Measurements from ENCODE around the gene PABPC3. TPM values are rescaled to one million over a fixed set of nuclear protein-coding genes. Genes with fewer than 3 reads are reported as not detected.

The PABPC3 gene
- total RNA-seq, 1 donor = under 0.01 TPM

GRCh38 chr13:25059166-25059565, 36.8 kb upstream of the PABPC3 start:
- no peaks in the 10 kb centered on the region for H3K27me3 ChIP-seq (ENCODE audit: insufficient read depth, low read length)
- no peaks in the 10 kb centered on the region for H3K4me1 ChIP-seq (ENCODE audit: insufficient read depth, low read length)
- no peak for DNase-seq (ENCODE audit: insufficient read length, low spot score, missing footprints)
- no peaks in the 10 kb centered on the region for H3K79me2 ChIP-seq (ENCODE audit: insufficient read depth, low read length)
- TF ChIP-seq, protein P1, sequence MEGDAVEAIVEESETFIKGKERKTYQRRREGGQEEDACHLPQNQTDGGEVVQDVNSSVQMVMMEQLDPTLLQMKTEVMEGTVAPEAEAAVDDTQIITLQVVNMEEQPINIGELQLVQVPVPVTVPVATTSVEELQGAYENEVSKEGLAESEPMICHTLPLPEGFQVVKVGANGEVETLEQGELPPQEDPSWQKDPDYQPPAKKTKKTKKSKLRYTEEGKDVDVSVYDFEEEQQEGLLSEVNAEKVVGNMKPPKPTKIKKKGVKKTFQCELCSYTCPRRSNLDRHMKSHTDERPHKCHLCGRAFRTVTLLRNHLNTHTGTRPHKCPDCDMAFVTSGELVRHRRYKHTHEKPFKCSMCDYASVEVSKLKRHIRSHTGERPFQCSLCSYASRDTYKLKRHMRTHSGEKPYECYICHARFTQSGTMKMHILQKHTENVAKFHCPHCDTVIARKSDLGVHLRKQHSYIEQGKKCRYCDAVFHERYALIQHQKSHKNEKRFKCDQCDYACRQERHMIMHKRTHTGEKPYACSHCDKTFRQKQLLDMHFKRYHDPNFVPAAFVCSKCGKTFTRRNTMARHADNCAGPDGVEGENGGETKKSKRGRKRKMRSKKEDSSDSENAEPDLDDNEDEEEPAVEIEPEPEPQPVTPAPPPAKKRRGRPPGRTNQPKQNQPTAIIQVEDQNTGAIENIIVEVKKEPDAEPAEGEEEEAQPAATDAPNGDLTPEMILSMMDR (IDR thresholded peaks at IDR 0.05; ENCODE audit: extremely low read depth, low read depth, low read length) = no peak
- H3K4me3 ChIP-seq (ENCODE audit: insufficient read depth, low read length) = no peak overlapping the region
- no peak overlapping the region for H2AFZ ChIP-seq (ENCODE audit: low read length)
- H3K9me3 ChIP-seq (ENCODE audit: low read depth, low read length) = no peaks in the 10 kb centered on the region
- H3K36me3 ChIP-seq (ENCODE audit: insufficient read depth, low read length) = no peaks in the 10 kb centered on the region
- H4K20me1 ChIP-seq (ENCODE audit: insufficient read depth, low read length) = no peaks in the 10 kb centered on the region
- H3K4me2 ChIP-seq (ENCODE audit: insufficient read depth, low read length) = no peak overlapping the region
- H3K27ac ChIP-seq (ENCODE audit: low read depth, low read length) = no peak overlapping the region

DNA sequence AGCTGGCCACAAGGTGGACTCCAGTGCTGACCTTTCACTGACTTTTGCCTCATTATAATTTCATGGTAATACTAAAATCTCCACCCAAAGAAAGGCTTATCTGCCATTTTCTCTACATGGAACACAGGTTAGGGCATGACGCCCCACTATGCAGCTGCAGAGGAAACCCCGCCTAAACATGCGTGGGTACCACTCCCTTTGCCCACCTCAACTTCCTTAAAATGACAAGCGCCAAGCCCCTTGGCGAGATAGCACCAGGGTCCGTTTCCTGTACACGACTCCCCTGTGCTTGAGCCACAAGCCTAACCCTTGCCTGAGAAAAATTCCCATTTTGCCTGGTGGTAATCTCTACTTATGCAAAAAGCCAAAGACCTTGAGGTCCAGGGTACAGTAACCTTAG, 36.0 kb upstream of the PABPC3 start:
- Histone ChIP-seq H2AFZ (ENCODE audit: low read length) (no peak overlapping the region), H3K4me3 (ENCODE audit: insufficient read depth, low read length) (no peak overlapping the region), H3K36me3 (ENCODE audit: insufficient read depth, low read length) (no peaks in the 10 kb centered on the region), H4K20me1 (ENCODE audit: insufficient read depth, low read length) (no peaks in the 10 kb centered on the region), H3K79me2 (ENCODE audit: insufficient read depth, low read length) (no peaks in the 10 kb centered on the region), H3K4me1 (ENCODE audit: insufficient read depth, low read length) (no peaks in the 10 kb centered on the region), H3K4me2 (ENCODE audit: insufficient read depth, low read length) (no peak overlapping the region), H3K27ac (ENCODE audit: low read depth, low read length) (no peak overlapping the region), H3K9me3 (ENCODE audit: low read depth, low read length) (no peaks in the 10 kb centered on the region), H3K27me3 (ENCODE audit: insufficient read depth, low read length) (no peaks in the 10 kb centered on the region)
- no peak for DNase-seq (ENCODE audit: insufficient read length, low spot score, missing footprints)
- TF ChIP-seq, protein P1 (IDR thresholded peaks at IDR 0.05; ENCODE audit: extremely low read depth, low read depth, low read length) = no peak

- H4K20me1 ChIP-seq (ENCODE audit: insufficient read depth, low read length) = no peaks in the 10 kb centered on the region
Measured at GRCh38 chr13:25062479-25062878, 33.5 kb upstream of the PABPC3 start.

DNA sequence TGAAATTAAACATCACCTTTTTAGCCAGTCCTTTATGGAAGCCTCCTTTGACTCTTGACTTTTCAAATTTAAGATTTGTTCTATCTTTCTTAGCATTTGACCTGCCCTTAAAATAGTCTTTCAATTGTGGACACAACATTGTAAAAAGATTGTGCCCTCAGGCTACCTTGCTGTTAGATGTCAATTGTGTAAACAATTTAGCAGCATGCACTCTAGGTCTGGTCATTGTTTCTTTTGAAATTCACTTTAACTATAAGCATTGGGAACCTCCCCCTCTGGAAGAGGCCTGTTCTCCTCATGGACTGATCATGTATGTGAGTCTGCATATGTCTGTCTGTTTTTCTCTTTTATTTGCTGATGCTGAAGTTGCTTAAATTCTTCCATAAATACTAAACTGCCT, 31.5 kb upstream of the PABPC3 start:
- TF ChIP-seq, protein P1 (IDR thresholded peaks at IDR 0.05; ENCODE audit: extremely low read depth, low read depth, low read length) = no peak
- Histone ChIP-seq H3K4me1 (ENCODE audit: insufficient read depth, low read length) (no peaks in the 10 kb centered on the region), H3K4me2 (ENCODE audit: insufficient read depth, low read length) (no peak overlapping the region), H3K27me3 (ENCODE audit: insufficient read depth, low read length) (no peaks in the 10 kb centered on the region), H4K20me1 (ENCODE audit: insufficient read depth, low read length) (no peaks in the 10 kb centered on the region), H2AFZ (ENCODE audit: low read length) (no peak overlapping the region), H3K36me3 (ENCODE audit: insufficient read depth, low read length) (no peaks in the 10 kb centered on the region), H3K4me3 (ENCODE audit: insufficient read depth, low read length) (no peak overlapping the region), H3K9me3 (ENCODE audit: low read depth, low read length) (no peaks in the 10 kb centered on the region), H3K27ac (ENCODE audit: low read depth, low read length) (no peak overlapping the region), H3K79me2 (ENCODE audit: insufficient read depth, low read length) (no peaks in the 10 kb centered on the region)
- DNase-seq (ENCODE audit: insufficient read length, low spot score, missing footprints) = no peak

More at GRCh38 chr13:25062479-25062878, 33.5 kb upstream of the PABPC3 start:
- DNase-seq (ENCODE audit: insufficient read length, low spot score, missing footprints) = no peak
- no peak overlapping the region for H3K4me2 ChIP-seq (ENCODE audit: insufficient read depth, low read length)
- TF ChIP-seq, protein P1 (IDR thresholded peaks at IDR 0.05; ENCODE audit: extremely low read depth, low read depth, low read length) = no peak
- H3K36me3 ChIP-seq (ENCODE audit: insufficient read depth, low read length) = no peaks in the 10 kb centered on the region
- H3K4me1 ChIP-seq (ENCODE audit: insufficient read depth, low read length) = no peaks in the 10 kb centered on the region
- no peaks in the 10 kb centered on the region for H3K9me3 ChIP-seq (ENCODE audit: low read depth, low read length)
- H3K27ac ChIP-seq (ENCODE audit: low read depth, low read length) = no peak overlapping the region
- no peaks in the 10 kb centered on the region for H3K79me2 ChIP-seq (ENCODE audit: insufficient read depth, low read length)
- no peak overlapping the region for H2AFZ ChIP-seq (ENCODE audit: low read length)
- no peaks in the 10 kb centered on the region for H3K27me3 ChIP-seq (ENCODE audit: insufficient read depth, low read length)
- no peak overlapping the region for H3K4me3 ChIP-seq (ENCODE audit: insufficient read depth, low read length)
